Testis (tissue), 2 donors: ENCODE measurements around the gene CBFB.

Source experiments
- POLR2A ChIP-seq: fragments of 450-650 bp; IDR thresholded peaks from one replicate; pipeline ENCODE4 v1.6.1; 2017; ENCODE audit warnings: antibody characterized with exemption, mild to moderate bottlenecking, moderate library complexity
- TF ChIP-seq, protein P1 (sequence below), 3 experiments: fragments of 450-650 bp in 2 of 3; fragments of 200-600 bp in 1 of 3; sonication (generic) in 1 of 3; IDR thresholded peaks; one replicate each; pipeline ENCODE4 v1.5.1; 2016 to 2019; ENCODE audit warnings: antibody characterized with exemption in 3 of 3, mild to moderate bottlenecking in 2 of 3, moderate library complexity in 1 of 3

DNA sequence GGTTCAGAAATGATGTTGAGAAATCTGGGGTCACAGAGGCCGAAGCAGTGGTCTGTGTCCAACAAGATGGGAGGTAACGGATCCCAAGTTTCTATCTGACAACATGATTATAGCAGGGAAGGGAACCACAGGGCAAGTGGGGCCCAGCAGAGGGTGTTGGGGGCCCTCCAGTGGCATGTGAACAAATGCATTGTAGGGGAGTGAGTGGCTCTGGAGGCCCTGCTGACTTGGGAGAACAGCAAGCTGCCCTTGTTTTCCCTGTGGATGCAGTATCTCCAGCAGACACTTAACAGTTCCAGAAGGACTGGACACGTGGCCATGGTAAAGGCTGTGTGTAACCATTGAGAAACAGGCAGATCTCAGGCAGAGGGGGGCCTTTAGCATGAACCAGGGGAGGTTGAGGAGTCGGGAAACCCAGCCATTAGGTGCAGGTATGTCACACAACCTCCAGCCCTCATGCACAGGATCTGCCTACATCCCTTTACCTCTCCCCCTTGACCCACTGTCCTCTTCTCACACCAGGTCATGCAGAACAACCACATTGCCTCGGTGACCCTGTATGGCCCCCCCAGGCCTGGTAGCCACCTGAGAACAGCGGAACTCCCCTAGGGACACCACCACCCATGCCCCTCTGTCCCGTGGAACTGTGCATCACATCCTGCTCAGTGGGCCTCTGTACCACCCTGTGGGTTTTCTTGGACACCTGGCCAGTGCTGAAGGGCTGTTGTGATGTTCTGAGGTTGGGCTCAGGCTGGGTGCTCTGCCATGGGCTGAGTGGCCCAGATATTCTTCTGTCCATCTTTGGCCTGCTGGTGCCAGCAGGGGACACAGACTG is 117.8 kb downstream of the CBFB start:
- TF ChIP-seq POLR2A, result no peak
- TF ChIP-seq, protein P1, sequence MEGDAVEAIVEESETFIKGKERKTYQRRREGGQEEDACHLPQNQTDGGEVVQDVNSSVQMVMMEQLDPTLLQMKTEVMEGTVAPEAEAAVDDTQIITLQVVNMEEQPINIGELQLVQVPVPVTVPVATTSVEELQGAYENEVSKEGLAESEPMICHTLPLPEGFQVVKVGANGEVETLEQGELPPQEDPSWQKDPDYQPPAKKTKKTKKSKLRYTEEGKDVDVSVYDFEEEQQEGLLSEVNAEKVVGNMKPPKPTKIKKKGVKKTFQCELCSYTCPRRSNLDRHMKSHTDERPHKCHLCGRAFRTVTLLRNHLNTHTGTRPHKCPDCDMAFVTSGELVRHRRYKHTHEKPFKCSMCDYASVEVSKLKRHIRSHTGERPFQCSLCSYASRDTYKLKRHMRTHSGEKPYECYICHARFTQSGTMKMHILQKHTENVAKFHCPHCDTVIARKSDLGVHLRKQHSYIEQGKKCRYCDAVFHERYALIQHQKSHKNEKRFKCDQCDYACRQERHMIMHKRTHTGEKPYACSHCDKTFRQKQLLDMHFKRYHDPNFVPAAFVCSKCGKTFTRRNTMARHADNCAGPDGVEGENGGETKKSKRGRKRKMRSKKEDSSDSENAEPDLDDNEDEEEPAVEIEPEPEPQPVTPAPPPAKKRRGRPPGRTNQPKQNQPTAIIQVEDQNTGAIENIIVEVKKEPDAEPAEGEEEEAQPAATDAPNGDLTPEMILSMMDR (IDR thresholded peaks at IDR 0.05), result no peak
